PC-9 (cell line): ENCODE results near the gene MAGI1. TPM values are rescaled to one million over a fixed set of nuclear protein-coding genes. Genes with fewer than 3 reads are reported as not detected.

Source experiments
- BruUV-seq: library from RNA; stranded (reverse); fragments of 400-500 nt; replicated peaks from 2 replicates; lab custom pipeline; 2021; lab: Mats Ljungman, UMichigan
- CTCF ChIA-PET: fragments of 300-600 bp; sonication (Branson Sonifier 250); formaldehyde crosslinking; loops from one replicate; lab custom pipeline; 2022; ENCODE audit warnings: antibody characterized with exemption; lab: Charles Lee
- POLR2A ChIA-PET: fragments of 300-600 bp; sonication (Branson Sonifier 250); formaldehyde crosslinking; loops from one replicate; lab custom pipeline; 2022; ENCODE audit warnings: antibody characterized with exemption; ENCODE audit not compliant: unreplicated experiment; lab: Charles Lee
- DNase-seq, 2 experiments: peaks; one replicate each; pipeline versions ENCODE4 v3.0.0 to v3.0.0-alpha.2; 2015 to 2022; ENCODE audit warnings: mixed read lengths in 1 of 2
- H2AFZ ChIP-seq: fragments of 200-600 bp; sonication (generic); 2 replicates; pipeline ENCODE4 v1.8.1; 2017; ENCODE audit warnings: antibody characterized with exemption
- H3F3A ChIP-seq: fragments of 200-600 bp; sonication (generic); 2 replicates; pipeline ENCODE4 v1.8.1; 2017; ENCODE audit warnings: antibody characterized with exemption, mild to moderate bottlenecking, low read depth; ENCODE audit not compliant: insufficient read depth
- H3K27ac ChIP-seq: fragments of 200-600 bp; sonication (generic); 2 replicates; pipeline ENCODE4 v1.6.1; 2016; ENCODE audit warnings: mixed run types
- H3K27me3 ChIP-seq: fragments of 200-600 bp; sonication (generic); 2 replicates; pipeline ENCODE4 v1.6.1; 2016; ENCODE audit warnings: low read depth, mixed run types; ENCODE audit not compliant: insufficient read depth
- H3K36me3 ChIP-seq: fragments of 200-600 bp; sonication (generic); 2 replicates; pipeline ENCODE4 v1.6.1; 2016; ENCODE audit warnings: low read depth, mixed run types
- H3K4me1 ChIP-seq: fragments of 200-600 bp; sonication (generic); replicated peaks from 2 replicates; pipeline ENCODE4 v1.6.1; 2016; ENCODE audit warnings: mixed run types; ENCODE audit not compliant: insufficient read depth
- H3K4me2 ChIP-seq: fragments of 200-600 bp; sonication (generic); 2 replicates; pipeline ENCODE4 v1.6.1; 2017; ENCODE audit warnings: mixed run types
- H3K4me3 ChIP-seq: fragments of 200-600 bp; sonication (generic); 2 replicates; pipeline ENCODE4 v1.6.1; 2016; ENCODE audit warnings: mixed run types
- H3K79me2 ChIP-seq: fragments of 200-600 bp; sonication (generic); 2 replicates; pipeline ENCODE4 v1.6.1; 2017; ENCODE audit warnings: low read depth, mixed run types
- H3K9me2 ChIP-seq: fragments of 200-600 bp; sonication (generic); 2 replicates; pipeline ENCODE4 v1.8.1; 2017; ENCODE audit warnings: mild to moderate bottlenecking; ENCODE audit not compliant: insufficient read depth
- H3K9me3 ChIP-seq: fragments of 200-600 bp; sonication (generic); 2 replicates; pipeline ENCODE4 v1.8.1; 2016; ENCODE audit warnings: low read depth; ENCODE audit not compliant: insufficient read depth
- H4K20me1 ChIP-seq: fragments of 200-600 bp; sonication (generic); 2 replicates; pipeline ENCODE4 v1.8.1; 2017; ENCODE audit not compliant: insufficient read depth
- EZH2 ChIP-seq: fragments of 200-600 bp; sonication (generic); IDR thresholded peaks from 2 replicates; pipeline ENCODE4 v1.8.0; 2017; ENCODE audit warnings: antibody characterized with exemption, low read depth
- intact Hi-C: fragments of 100-400 bp; cut with micrococcal nuclease; formaldehyde crosslinking; loops from one replicate; pipeline ENCODE4 v1.10.0; 2022; ENCODE audit not compliant: unreplicated experiment
- total RNA-seq: library from RNA; stranded (reverse); gene quantifications from 2 replicates; pipeline ENCODE4 v1.2.3, GENCODE V29; 2021
- TF ChIP-seq, protein P1 (sequence below): fragments of 200-600 bp; sonication (generic); conservative IDR thresholded peaks from 2 replicates; pipeline ENCODE4 v1.6.1; 2017; ENCODE audit warnings: mixed run types, antibody characterized with exemption, mild to moderate bottlenecking, moderate library complexity

MAGI1 gene
- total RNA-seq, 1 experiment from 2014 or later, result 23.3 TPM

DNA sequence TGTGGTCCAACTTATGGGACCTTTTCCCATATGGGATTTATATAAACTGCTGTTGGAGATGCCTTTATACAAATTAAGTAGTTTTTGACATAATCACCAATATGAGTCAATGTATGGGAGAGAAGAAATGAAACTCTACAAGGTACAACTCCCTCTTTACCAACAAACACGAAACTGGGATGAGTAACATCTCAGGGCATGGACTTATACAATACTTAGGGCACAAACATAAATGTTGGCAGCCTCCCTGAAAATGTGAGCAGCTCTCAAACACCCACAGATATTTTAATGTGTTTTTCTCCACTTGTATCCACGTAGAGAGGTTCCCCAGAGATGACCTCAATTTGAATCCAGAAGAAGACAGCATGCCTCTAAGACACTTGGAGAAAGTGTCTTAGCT is 161.6 kb downstream of the MAGI1 start:
- no TSS peak for BruUV-seq
- H3K4me1 ChIP-seq, result no peaks in the 10 kb centered on the region
- DNase-seq, result no peak
- no peaks in the 10 kb centered on the region for H3K9me2 ChIP-seq
- no peak for TF ChIP-seq EZH2
- TF ChIP-seq, protein P1, sequence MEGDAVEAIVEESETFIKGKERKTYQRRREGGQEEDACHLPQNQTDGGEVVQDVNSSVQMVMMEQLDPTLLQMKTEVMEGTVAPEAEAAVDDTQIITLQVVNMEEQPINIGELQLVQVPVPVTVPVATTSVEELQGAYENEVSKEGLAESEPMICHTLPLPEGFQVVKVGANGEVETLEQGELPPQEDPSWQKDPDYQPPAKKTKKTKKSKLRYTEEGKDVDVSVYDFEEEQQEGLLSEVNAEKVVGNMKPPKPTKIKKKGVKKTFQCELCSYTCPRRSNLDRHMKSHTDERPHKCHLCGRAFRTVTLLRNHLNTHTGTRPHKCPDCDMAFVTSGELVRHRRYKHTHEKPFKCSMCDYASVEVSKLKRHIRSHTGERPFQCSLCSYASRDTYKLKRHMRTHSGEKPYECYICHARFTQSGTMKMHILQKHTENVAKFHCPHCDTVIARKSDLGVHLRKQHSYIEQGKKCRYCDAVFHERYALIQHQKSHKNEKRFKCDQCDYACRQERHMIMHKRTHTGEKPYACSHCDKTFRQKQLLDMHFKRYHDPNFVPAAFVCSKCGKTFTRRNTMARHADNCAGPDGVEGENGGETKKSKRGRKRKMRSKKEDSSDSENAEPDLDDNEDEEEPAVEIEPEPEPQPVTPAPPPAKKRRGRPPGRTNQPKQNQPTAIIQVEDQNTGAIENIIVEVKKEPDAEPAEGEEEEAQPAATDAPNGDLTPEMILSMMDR, result no peak
- H3K4me3 ChIP-seq, result no peak overlapping the region
- H3K36me3 ChIP-seq, result no peaks in the 10 kb centered on the region
- POLR2A ChIA-PET, result no interaction called here
- no peaks in the 10 kb centered on the region for H3F3A ChIP-seq
- H3K27me3 ChIP-seq, result no peaks in the 10 kb centered on the region
- intact Hi-C loops, result no loop called here
- no peak overlapping the region for H3K27ac ChIP-seq
- H3K79me2 ChIP-seq, result 0 out of 2 replicates have a peak, but pooled peaks cover 3% of the 10 kb centered on the region
- H4K20me1 ChIP-seq, result no peaks in the 10 kb centered on the region
- no peak overlapping the region for H2AFZ ChIP-seq
- CTCF ChIA-PET, result no interaction called here
- no peak overlapping the region for H3K4me2 ChIP-seq
- H3K9me3 ChIP-seq, result no peaks in the 10 kb centered on the region

DNA sequence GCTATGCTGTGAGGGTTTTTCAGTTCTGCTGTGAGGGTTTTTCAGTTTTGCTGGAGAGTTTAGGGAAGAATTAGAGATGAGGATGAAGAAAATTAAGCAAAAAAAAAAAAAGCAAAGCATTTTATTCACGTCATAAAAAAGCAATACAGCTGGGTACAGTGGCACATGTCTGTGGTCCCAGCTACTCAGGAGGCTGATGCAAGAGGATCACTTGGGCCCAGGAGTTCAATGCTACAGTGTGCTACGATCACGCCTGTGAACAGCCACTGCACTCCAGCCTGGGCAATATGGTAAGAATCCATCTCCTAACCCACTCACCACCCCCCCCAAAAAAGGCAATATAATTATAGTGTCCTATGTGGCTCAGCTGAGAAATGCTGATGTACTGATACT is 162.7 kb downstream of the MAGI1 start:
- ChIA-PET CTCF (no interaction called here), POLR2A (no interaction called here)
- Histone ChIP-seq H2AFZ (no peak overlapping the region), H4K20me1 (no peaks in the 10 kb centered on the region), H3K27ac (no peak overlapping the region), H3K9me2 (no peaks in the 10 kb centered on the region), H3K4me1 (no peaks in the 10 kb centered on the region), H3K4me2 (no peak overlapping the region), H3F3A (no peaks in the 10 kb centered on the region), H3K4me3 (no peak overlapping the region), H3K9me3 (no peaks in the 10 kb centered on the region), H3K79me2 (0 out of 2 replicates have a peak, but pooled peaks cover 3% of the 10 kb centered on the region), H3K36me3 (no peaks in the 10 kb centered on the region), H3K27me3 (no peaks in the 10 kb centered on the region)
- intact Hi-C loops, result no loop called here
- DNase-seq, result no peak
- no TSS peak for BruUV-seq
- TF ChIP-seq, protein P1, result no peak
- TF ChIP-seq EZH2, result no peak

DNA sequence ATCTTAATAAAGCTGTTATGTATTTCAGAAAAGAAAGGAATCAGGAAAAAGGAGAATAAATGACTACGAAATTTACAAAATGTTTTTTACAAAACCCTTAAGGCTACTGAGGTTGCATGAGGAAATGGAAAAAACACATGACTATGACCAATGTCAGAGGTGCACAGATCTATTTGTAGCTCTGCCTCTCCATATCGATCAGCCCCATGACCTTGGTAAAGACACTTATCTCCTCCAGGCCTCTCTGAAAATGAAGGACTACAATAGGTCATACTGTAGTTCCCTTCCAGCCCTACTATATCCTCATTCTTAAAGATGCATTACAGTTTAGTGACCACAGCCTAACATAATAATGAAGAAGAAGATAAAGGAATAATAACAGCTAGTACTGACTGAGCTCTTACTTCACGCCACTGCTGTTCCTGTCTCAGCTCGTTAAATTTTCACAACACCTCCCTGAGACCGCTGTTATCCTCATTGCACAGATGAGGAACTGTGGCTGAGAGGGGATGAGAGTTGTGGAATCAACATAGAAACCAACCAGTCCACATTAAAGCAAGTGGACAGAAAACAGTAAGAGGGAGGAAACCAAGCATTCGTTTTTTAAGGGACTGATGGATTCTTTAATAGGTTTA is 163.2 kb downstream of the MAGI1 start:
- H3K9me2 ChIP-seq, result no peaks in the 10 kb centered on the region
- BruUV-seq, result no TSS peak
- H2AFZ ChIP-seq, result no peak overlapping the region
- no peaks in the 10 kb centered on the region for H3K27me3 ChIP-seq
- no peaks in the 10 kb centered on the region for H4K20me1 ChIP-seq
- no peak overlapping the region for H3K4me3 ChIP-seq
- DNase-seq, result no peak
- no peaks in the 10 kb centered on the region for H3K4me1 ChIP-seq
- H3K9me3 ChIP-seq, result no peaks in the 10 kb centered on the region
- no peaks in the 10 kb centered on the region for H3F3A ChIP-seq
- H3K79me2 ChIP-seq, result 0 out of 2 replicates have a peak, but pooled peaks cover 3% of the 10 kb centered on the region
- ChIA-PET CTCF (no interaction called here), POLR2A (no interaction called here)
- intact Hi-C loops, result no loop called here
- no peaks in the 10 kb centered on the region for H3K36me3 ChIP-seq
- no peak overlapping the region for H3K4me2 ChIP-seq
- TF ChIP-seq, protein P1, result no peak
- no peak for TF ChIP-seq EZH2
- no peak overlapping the region for H3K27ac ChIP-seq
